Measurements from ENCODE around the gene KLHL30.

KLHL30 gene

GRCh38 chr2:238104226-238104690 lies 34.2 kb upstream of the KLHL30 start:
- Histone ChIP-seq H3K4me3 (ENCODE audit: extremely low read depth, insufficient read depth, low read length, poor library complexity, severe bottlenecking) (no peak overlapping the region), H3K4me1 (ENCODE audit: control insufficient read depth, insufficient read depth, low read length, poor library complexity, severe bottlenecking) (peaks cover 12% of the 10 kb centered on the region), H3K27ac (ENCODE audit: low read depth, low read length, severe bottlenecking) (no peak overlapping the region), H3K9me3 (ENCODE audit: control insufficient read depth, low read length) (no peaks in the 10 kb centered on the region), H3K36me3 (ENCODE audit: control insufficient read depth, insufficient read depth, low read length) (no peaks in the 10 kb centered on the region)
- WGBS, 2 experiments (ENCODE audit: insufficient coverage in 2 of 2), result 86 to 92% methylated on average over 12 to 14 of the region's 14 CpGs

- Histone ChIP-seq H3K27ac (ENCODE audit: low read depth, low read length, severe bottlenecking) (no peak overlapping the region), H3K4me3 (ENCODE audit: extremely low read depth, insufficient read depth, low read length, poor library complexity, severe bottlenecking) (no peak overlapping the region), H3K4me1 (ENCODE audit: control insufficient read depth, insufficient read depth, low read length, poor library complexity, severe bottlenecking) (peaks cover 13% of the 10 kb centered on the region), H3K36me3 (ENCODE audit: control insufficient read depth, insufficient read depth, low read length) (no peaks in the 10 kb centered on the region), H3K9me3 (ENCODE audit: control insufficient read depth, low read length) (no peaks in the 10 kb centered on the region)
- 92 to 94% methylated on average over 16 to 19 of the region's 21 CpGs for WGBS, 2 experiments (ENCODE audit: insufficient coverage in 2 of 2)
These were observed 33.6 kb upstream of the KLHL30 start for GRCh38 chr2:238104691-238105371.

- Histone ChIP-seq H3K9me3 (ENCODE audit: control insufficient read depth, low read length) (no peaks in the 10 kb centered on the region), H3K27ac (ENCODE audit: low read depth, low read length, severe bottlenecking) (no peak overlapping the region), H3K36me3 (ENCODE audit: control insufficient read depth, insufficient read depth, low read length) (no peaks in the 10 kb centered on the region), H3K4me3 (ENCODE audit: extremely low read depth, insufficient read depth, low read length, poor library complexity, severe bottlenecking) (no peak overlapping the region), H3K4me1 (ENCODE audit: control insufficient read depth, insufficient read depth, low read length, poor library complexity, severe bottlenecking) (peaks cover 13% of the 10 kb centered on the region)
- 94 to 97% methylated on average over 17 to 21 of the region's 28 CpGs for WGBS, 2 experiments (ENCODE audit: insufficient coverage in 2 of 2)
These were observed 32.7 kb upstream of the KLHL30 start for GRCh38 chr2:238105506-238106338.

DNA sequence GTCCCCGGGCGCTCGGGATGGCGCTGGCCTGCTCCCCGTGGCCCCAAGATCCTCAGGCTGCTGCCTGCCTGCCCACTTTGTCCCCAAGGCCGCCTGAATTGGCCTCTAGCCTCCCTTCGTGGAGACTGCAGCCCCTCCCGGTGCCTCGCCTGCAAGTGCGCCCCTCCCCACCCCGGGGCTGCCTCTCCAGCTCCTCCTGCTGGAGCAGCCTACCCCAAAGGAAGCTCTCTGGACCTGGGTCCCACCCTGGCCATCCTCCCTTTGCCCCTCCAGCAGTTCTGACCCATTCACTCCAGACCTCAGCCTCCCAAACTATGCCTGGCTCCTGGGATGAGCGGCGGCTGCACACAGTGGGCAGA lies 32.1 kb upstream of the KLHL30 start:
- 81 to 97% methylated on average over 7 to 13 of the region's 13 CpGs for WGBS, 2 experiments (ENCODE audit: insufficient coverage in 2 of 2)
- no peaks in the 10 kb centered on the region for H3K36me3 ChIP-seq (ENCODE audit: control insufficient read depth, insufficient read depth, low read length)
- no peak overlapping the region for H3K4me3 ChIP-seq (ENCODE audit: extremely low read depth, insufficient read depth, low read length, poor library complexity, severe bottlenecking)
- H3K9me3 ChIP-seq (ENCODE audit: control insufficient read depth, low read length), result no peaks in the 10 kb centered on the region
- peaks cover 13% of the 10 kb centered on the region for H3K4me1 ChIP-seq (ENCODE audit: control insufficient read depth, insufficient read depth, low read length, poor library complexity, severe bottlenecking)
- H3K27ac ChIP-seq (ENCODE audit: low read depth, low read length, severe bottlenecking), result no peak overlapping the region

- no peaks in the 10 kb centered on the region for H3K9me3 ChIP-seq (ENCODE audit: control insufficient read depth, low read length)
- H3K27ac ChIP-seq (ENCODE audit: low read depth, low read length, severe bottlenecking), result no peak overlapping the region
- 83 to 90% methylated on average over 27 to 28 of the region's 28 CpGs for WGBS, 2 experiments (ENCODE audit: insufficient coverage in 2 of 2)
- peaks cover 13% of the 10 kb centered on the region for H3K4me1 ChIP-seq (ENCODE audit: control insufficient read depth, insufficient read depth, low read length, poor library complexity, severe bottlenecking)
- H3K36me3 ChIP-seq (ENCODE audit: control insufficient read depth, insufficient read depth, low read length), result no peaks in the 10 kb centered on the region
- no peak overlapping the region for H3K4me3 ChIP-seq (ENCODE audit: extremely low read depth, insufficient read depth, low read length, poor library complexity, severe bottlenecking)
These were observed 31.6 kb upstream of the KLHL30 start for GRCh38 chr2:238106698-238107524.

- whole genome bisulfite sequencing, 2 experiments (ENCODE audit: insufficient coverage in 2 of 2), result 91 to 93% methylated on average over 22 to 26 of the region's 28 CpGs
- Histone ChIP-seq H3K27ac (ENCODE audit: low read depth, low read length, severe bottlenecking) (no peak overlapping the region), H3K4me1 (ENCODE audit: control insufficient read depth, insufficient read depth, low read length, poor library complexity, severe bottlenecking) (peaks cover 13% of the 10 kb centered on the region)
These were observed 30.7 kb upstream of the KLHL30 start for GRCh38 chr2:238107525-238108422.

GRCh38 chr2:238108423-238109183 lies 29.9 kb upstream of the KLHL30 start:
- H3K27ac ChIP-seq (ENCODE audit: low read depth, low read length, severe bottlenecking), result no peak overlapping the region
- peaks cover 9% of the 10 kb centered on the region for H3K9me3 ChIP-seq (ENCODE audit: control insufficient read depth, low read length)
- 55 to 67% methylated on average over 11 to 14 of the region's 19 CpGs for WGBS, 2 experiments (ENCODE audit: insufficient coverage in 2 of 2)
- H3K4me3 ChIP-seq (ENCODE audit: extremely low read depth, insufficient read depth, low read length, poor library complexity, severe bottlenecking), result no peak overlapping the region
- no peaks in the 10 kb centered on the region for H3K36me3 ChIP-seq (ENCODE audit: control insufficient read depth, insufficient read depth, low read length)
- peaks cover 13% of the 10 kb centered on the region for H3K4me1 ChIP-seq (ENCODE audit: control insufficient read depth, insufficient read depth, low read length, poor library complexity, severe bottlenecking)

More at GRCh38 chr2:238107525-238108422, 30.7 kb upstream of the KLHL30 start:
- no peak overlapping the region for H3K4me3 ChIP-seq (ENCODE audit: extremely low read depth, insufficient read depth, low read length, poor library complexity, severe bottlenecking)
- peaks cover 2% of the 10 kb centered on the region for H3K9me3 ChIP-seq (ENCODE audit: control insufficient read depth, low read length)
- no peaks in the 10 kb centered on the region for H3K36me3 ChIP-seq (ENCODE audit: control insufficient read depth, insufficient read depth, low read length)

DNA sequence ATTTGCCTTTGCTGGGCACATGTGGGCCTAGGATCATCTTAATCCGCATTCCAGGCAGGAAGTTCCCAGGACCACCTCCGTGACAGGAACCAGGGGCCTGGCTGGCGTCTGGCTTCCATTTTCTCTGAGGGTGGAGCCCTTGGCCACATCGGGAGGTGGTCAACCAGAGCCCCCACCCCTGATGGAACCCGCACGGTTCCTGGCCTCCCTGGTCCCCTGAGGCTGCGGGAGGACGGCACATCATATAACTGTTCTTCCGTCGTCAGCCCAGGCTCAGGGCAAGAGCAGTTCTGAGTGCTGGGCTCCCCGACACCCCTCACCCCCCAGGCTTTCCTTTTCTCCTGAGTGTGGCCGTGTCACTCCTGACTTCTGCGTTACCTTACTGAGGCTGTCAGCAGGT lies 24.9 kb upstream of the KLHL30 start:
- WGBS, 2 experiments (ENCODE audit: insufficient coverage in 2 of 2), result 91 to 96% methylated on average over 12 to 13 of the region's 13 CpGs
- peaks cover 9% of the 10 kb centered on the region for H3K9me3 ChIP-seq (ENCODE audit: control insufficient read depth, low read length)
- H3K27ac ChIP-seq (ENCODE audit: low read depth, low read length, severe bottlenecking), result no peak overlapping the region
- peaks cover 7% of the 10 kb centered on the region for H3K4me1 ChIP-seq (ENCODE audit: control insufficient read depth, insufficient read depth, low read length, poor library complexity, severe bottlenecking)
- no peaks in the 10 kb centered on the region for H3K36me3 ChIP-seq (ENCODE audit: control insufficient read depth, insufficient read depth, low read length)
- no peak overlapping the region for H3K4me3 ChIP-seq (ENCODE audit: extremely low read depth, insufficient read depth, low read length, poor library complexity, severe bottlenecking)

GRCh38 chr2:238114331-238114841 lies 24.1 kb upstream of the KLHL30 start:
- H3K27ac ChIP-seq (ENCODE audit: low read depth, low read length, severe bottlenecking), result no peak overlapping the region
- H3K36me3 ChIP-seq (ENCODE audit: control insufficient read depth, insufficient read depth, low read length), result no peaks in the 10 kb centered on the region
- 82 to 91% methylated on average over 12 to 13 of the region's 16 CpGs for WGBS, 2 experiments (ENCODE audit: insufficient coverage in 2 of 2)
- peaks cover under 1% of the 10 kb centered on the region for H3K4me1 ChIP-seq (ENCODE audit: control insufficient read depth, insufficient read depth, low read length, poor library complexity, severe bottlenecking)
- no peak overlapping the region for H3K4me3 ChIP-seq (ENCODE audit: extremely low read depth, insufficient read depth, low read length, poor library complexity, severe bottlenecking)
- peaks cover 9% of the 10 kb centered on the region for H3K9me3 ChIP-seq (ENCODE audit: control insufficient read depth, low read length)

All from mesodermal cell (in vitro differentiated cells).